Keratinocyte (primary cell): ENCODE data around the gene PPHLN1. TPM values are rescaled to one million over a fixed set of nuclear protein-coding genes. Genes with fewer than 3 reads are reported as not detected.
A peak's percentile ranks its signal among the peaks of the same experiment; 100 is the strongest.

Experiments used
- DNase-seq: peaks from one replicate; pipeline ENCODE4 v3.0.0-alpha.2; 2011; ENCODE audit warnings: low read depth, missing footprints, low spot score
- FAIRE-seq: peaks from 2 replicates; lab custom pipeline; 2011; peaks lifted over from hg19 to GRCh38; lab: Jason Lieb, UNC
- H2AFZ ChIP-seq: 2 replicates; pipeline ENCODE4 v1.6.0; 2012; ENCODE audit warnings: low read length, control low read depth, inconsistent platforms; ENCODE audit not compliant: control insufficient read depth
- H3K27ac ChIP-seq: 2 replicates; pipeline ENCODE4 v1.5.1; 2011; ENCODE audit warnings: low read length; ENCODE audit not compliant: control insufficient read depth, insufficient read depth
- H3K27me3 ChIP-seq: 3 replicates; pipeline ENCODE4 v1.6.0; 2011; ENCODE audit warnings: low read length; ENCODE audit not compliant: control insufficient read depth, insufficient read depth; ENCODE audit errors: extremely low read depth
- H3K36me3 ChIP-seq, 2 experiments: 2 replicates in 1 of 2; 3 replicates in 1 of 2; pipeline ENCODE4 v1.5.1; 2011; ENCODE audit warnings: low read length in 2 of 2, mild to moderate bottlenecking in 1 of 2; ENCODE audit not compliant: control insufficient read depth in 2 of 2, insufficient read depth in 2 of 2; ENCODE audit errors: extremely low read depth in 1 of 2
- H3K4me1 ChIP-seq: 3 replicates; pipeline ENCODE4 v1.5.1; 2011; ENCODE audit warnings: low read length; ENCODE audit not compliant: control insufficient read depth, insufficient read depth; ENCODE audit errors: extremely low read depth
- H3K4me2 ChIP-seq: 3 replicates; pipeline ENCODE4 v1.6.0; 2011; ENCODE audit warnings: low read depth, low read length; ENCODE audit not compliant: control insufficient read depth, insufficient read depth; ENCODE audit errors: extremely low read depth
- H3K4me3 ChIP-seq, 3 experiments: fragments of 200-600 bp in 1 of 3; sonication (generic) in 1 of 3; 2 replicates in 2 of 3; 3 replicates in 1 of 3; pipeline ENCODE4 v1.5.1; 2011 to 2016; ENCODE audit warnings: low read length in 3 of 3, mild to moderate bottlenecking in 3 of 3, control low read depth in 2 of 3, inconsistent platforms in 1 of 3, low read depth in 1 of 3, mixed read lengths in 1 of 3, mixed run types in 1 of 3, moderate library complexity in 1 of 3; ENCODE audit not compliant: control insufficient read depth in 2 of 3, insufficient read depth in 2 of 3; ENCODE audit errors: extremely low read depth in 1 of 3
- H3K79me2 ChIP-seq: 2 replicates; pipeline ENCODE4 v1.6.0; 2012; ENCODE audit warnings: low read length; ENCODE audit not compliant: control insufficient read depth, insufficient read depth
- H3K9ac ChIP-seq: 3 replicates; pipeline ENCODE4 v1.6.0; 2011; ENCODE audit warnings: low read length; ENCODE audit not compliant: control insufficient read depth, insufficient read depth; ENCODE audit errors: extremely low read depth
- H3K9me1 ChIP-seq: 3 replicates; pipeline ENCODE4 v1.6.0; 2011; ENCODE audit warnings: low read length; ENCODE audit not compliant: control insufficient read depth, insufficient read depth; ENCODE audit errors: extremely low read depth
- H3K9me3 ChIP-seq: 2 replicates; pipeline ENCODE4 v1.5.1; 2012; ENCODE audit warnings: low read depth, low read length; ENCODE audit not compliant: control insufficient read depth
- H4K20me1 ChIP-seq: 3 replicates; pipeline ENCODE4 v1.6.0; 2011; ENCODE audit warnings: low read length; ENCODE audit not compliant: control insufficient read depth, insufficient read depth; ENCODE audit errors: extremely low read depth
- EZH2 ChIP-seq: IDR thresholded peaks from one replicate; pipeline ENCODE4 v1.6.1; 2012; ENCODE audit warnings: inconsistent platforms, mild to moderate bottlenecking, low read length, moderate library complexity
- dilution Hi-C: fragments of 300-500 bp; cut with MboI; formaldehyde crosslinking; loops from one replicate; pipeline ENCODE4 v1.7.0; 2020; ENCODE audit warnings: low sequenced_read_pairs; ENCODE audit not compliant: extremely low pct_ligation_motif_present
- polyA plus RNA-seq, 5 experiments: library from polyadenylated mRNA; depleted of rRNA in 3 of 5; stranded (reverse) in 3 of 5; stranded (forward) in 1 of 5; unstranded in 1 of 5; fragments of >200 nt; gene quantifications; 1 replicate in 1 of 5; 2 replicates in 3 of 5; 3 replicates in 1 of 5; pipeline versions ENCODE4 v1.2.1 to v1.2.3, GENCODE V29; 2011 to 2012; ENCODE audit warnings: missing spikeins in 2 of 5, low read depth in 1 of 5, low replicate concordance in 1 of 5
- TF ChIP-seq, protein P1 (sequence below), 3 experiments: IDR thresholded peaks in 1 of 3; conservative IDR thresholded peaks in 1 of 3; optimal IDR thresholded peaks in 1 of 3; 2 replicates in 2 of 3; 3 replicates in 1 of 3; pipeline versions ENCODE3 to v1.5.1; 2011; ENCODE audit warnings: low read length in 3 of 3, mild to moderate bottlenecking in 3 of 3, moderate library complexity in 2 of 3, control low read depth in 1 of 3, inconsistent platforms in 1 of 3; ENCODE audit not compliant: insufficient read depth in 2 of 3; ENCODE audit errors: extremely low read depth in 1 of 3

The PPHLN1 gene
- polyA plus RNA-seq, 1 donor (not counting 4 experiments of a cell fraction or from before 2014, with no cell fraction given) = 95.5 TPM

GRCh38 chr12:42474391-42474790 is 148.4 kb downstream of the PPHLN1 start:
- no peak overlapping the region for H2AFZ ChIP-seq
- no peak for TF ChIP-seq EZH2
- TF ChIP-seq, protein P1, sequence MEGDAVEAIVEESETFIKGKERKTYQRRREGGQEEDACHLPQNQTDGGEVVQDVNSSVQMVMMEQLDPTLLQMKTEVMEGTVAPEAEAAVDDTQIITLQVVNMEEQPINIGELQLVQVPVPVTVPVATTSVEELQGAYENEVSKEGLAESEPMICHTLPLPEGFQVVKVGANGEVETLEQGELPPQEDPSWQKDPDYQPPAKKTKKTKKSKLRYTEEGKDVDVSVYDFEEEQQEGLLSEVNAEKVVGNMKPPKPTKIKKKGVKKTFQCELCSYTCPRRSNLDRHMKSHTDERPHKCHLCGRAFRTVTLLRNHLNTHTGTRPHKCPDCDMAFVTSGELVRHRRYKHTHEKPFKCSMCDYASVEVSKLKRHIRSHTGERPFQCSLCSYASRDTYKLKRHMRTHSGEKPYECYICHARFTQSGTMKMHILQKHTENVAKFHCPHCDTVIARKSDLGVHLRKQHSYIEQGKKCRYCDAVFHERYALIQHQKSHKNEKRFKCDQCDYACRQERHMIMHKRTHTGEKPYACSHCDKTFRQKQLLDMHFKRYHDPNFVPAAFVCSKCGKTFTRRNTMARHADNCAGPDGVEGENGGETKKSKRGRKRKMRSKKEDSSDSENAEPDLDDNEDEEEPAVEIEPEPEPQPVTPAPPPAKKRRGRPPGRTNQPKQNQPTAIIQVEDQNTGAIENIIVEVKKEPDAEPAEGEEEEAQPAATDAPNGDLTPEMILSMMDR (optimal IDR thresholded peaks at IDR 0.05 in 1 of 3, IDR thresholded peaks at IDR 0.05 in 1 of 3, conservative IDR thresholded peaks at IDR 0.05 in 1 of 3; ENCODE audit: extremely low read depth in 1 of 3, insufficient read depth in 2 of 3, low read length in 3 of 3) = no peak
- peak; percentile 75 for DNase-seq
- peak; percentile 91 for FAIRE-seq
- H3K36me3 ChIP-seq = peaks cover 1 to 2% of the 10 kb centered on the region in 2 experiments
- H3K9ac ChIP-seq = no peak overlapping the region
- no peaks in the 10 kb centered on the region for H3K27me3 ChIP-seq
- H3K79me2 ChIP-seq = peaks cover 20% of the 10 kb centered on the region
- H3K27ac ChIP-seq = peak overlapping the region; percentile 44
- H3K9me1 ChIP-seq = no peaks in the 10 kb centered on the region
- no peaks in the 10 kb centered on the region for H3K9me3 ChIP-seq
- H3K4me3 ChIP-seq = peak overlapping the region in 1 of 3 experiments; percentile 23
- dilution Hi-C loops = no loop called here
- H3K4me2 ChIP-seq = peak overlapping the region; percentile 46
- H4K20me1 ChIP-seq = no peaks in the 10 kb centered on the region
- peaks cover 29% of the 10 kb centered on the region for H3K4me1 ChIP-seq

GRCh38 chr12:42475106-42475505 is 149.1 kb downstream of the PPHLN1 start:
- H3K9ac ChIP-seq = no peak overlapping the region
- peak overlapping the region; percentile 46 for H3K4me2 ChIP-seq
- no peak for TF ChIP-seq EZH2
- TF ChIP-seq, protein P1 (optimal IDR thresholded peaks at IDR 0.05 in 1 of 3, IDR thresholded peaks at IDR 0.05 in 1 of 3, conservative IDR thresholded peaks at IDR 0.05 in 1 of 3; ENCODE audit: extremely low read depth in 1 of 3, insufficient read depth in 2 of 3, low read length in 3 of 3) = no peak
- peaks cover 29% of the 10 kb centered on the region for H3K4me1 ChIP-seq
- no peaks in the 10 kb centered on the region for H3K9me3 ChIP-seq
- no peaks in the 10 kb centered on the region for H3K27me3 ChIP-seq
- no peaks in the 10 kb centered on the region for H3K36me3 ChIP-seq
- dilution Hi-C loops = no loop called here
- H3K79me2 ChIP-seq = peaks cover 22% of the 10 kb centered on the region
- DNase-seq = no peak
- peak overlapping the region in 1 of 3 experiments; percentile 23 for H3K4me3 ChIP-seq
- H2AFZ ChIP-seq = no peak overlapping the region
- FAIRE-seq = peak; percentile 48
- H4K20me1 ChIP-seq = no peaks in the 10 kb centered on the region
- H3K27ac ChIP-seq = peak overlapping the region; percentile 44
- no peaks in the 10 kb centered on the region for H3K9me1 ChIP-seq
